ENCODE measurements around the gene INPP4B.

DNA sequence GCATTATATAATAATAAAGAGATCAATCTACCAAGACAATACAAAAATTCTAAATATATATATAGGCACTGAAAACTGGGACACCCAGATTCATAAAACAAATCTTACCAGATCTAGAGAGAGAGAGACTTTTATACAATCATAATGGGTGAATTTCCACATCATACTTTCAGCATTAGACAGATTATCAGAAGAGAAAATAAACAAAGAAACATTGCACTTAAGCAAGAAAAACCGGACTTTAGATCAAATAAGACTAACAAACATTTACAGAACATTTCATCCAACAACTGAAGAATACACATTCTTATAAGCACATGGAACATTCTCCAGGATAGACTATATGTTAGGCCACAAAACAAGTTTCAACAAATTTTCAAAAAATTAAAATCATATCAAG lies 245.1 kb downstream of the INPP4B start:
- TF ChIP-seq POLR2AphosphoS5 (IDR thresholded peaks at IDR 0.05; ENCODE audit: low read depth, low read length): no peak
- no peak for TF ChIP-seq POLR2A (IDR thresholded peaks at IDR 0.05; ENCODE audit: low read depth, low read length)
- no peak for TF ChIP-seq PAX5 (IDR thresholded peaks at IDR 0.05; ENCODE audit: insufficient read depth, low read length, severe bottlenecking)
- TF ChIP-seq TAF1 (IDR thresholded peaks at IDR 0.05; ENCODE audit: low read depth, low read length): no peak
- no peak for TF ChIP-seq SPI1 (IDR thresholded peaks at IDR 0.05; ENCODE audit: low read depth, low read length)
- TF ChIP-seq POU2F2 (IDR thresholded peaks at IDR 0.05; ENCODE audit: low read depth, low read length): no peak

All from GM12891 (cell line).